GM12892 (cell line): ENCODE results near the gene ASTN2.

Experiments
- DNase-seq: peaks from one replicate; pipeline ENCODE4 v3.0.0; 2011; ENCODE audit not compliant: insufficient read length
- FAIRE-seq: peaks from 2 replicates; lab custom pipeline; 2011; peaks lifted over from hg19 to GRCh38; lab: Jason Lieb, UNC
- POLR2A ChIP-seq: IDR thresholded peaks from 2 replicates; pipeline ENCODE4 v1.6.1; 2011; ENCODE audit warnings: low read depth, low read length, control low read depth
- POLR2AphosphoS5 ChIP-seq: IDR thresholded peaks from 2 replicates; pipeline ENCODE4 v1.6.1; 2011; ENCODE audit warnings: low read depth, low read length, control low read depth
- TAF1 ChIP-seq: IDR thresholded peaks from 2 replicates; pipeline ENCODE4 v1.6.1; 2011; ENCODE audit warnings: low read depth, mild to moderate bottlenecking, control low read depth, low read length, borderline replicate concordance

ASTN2 gene

DNA sequence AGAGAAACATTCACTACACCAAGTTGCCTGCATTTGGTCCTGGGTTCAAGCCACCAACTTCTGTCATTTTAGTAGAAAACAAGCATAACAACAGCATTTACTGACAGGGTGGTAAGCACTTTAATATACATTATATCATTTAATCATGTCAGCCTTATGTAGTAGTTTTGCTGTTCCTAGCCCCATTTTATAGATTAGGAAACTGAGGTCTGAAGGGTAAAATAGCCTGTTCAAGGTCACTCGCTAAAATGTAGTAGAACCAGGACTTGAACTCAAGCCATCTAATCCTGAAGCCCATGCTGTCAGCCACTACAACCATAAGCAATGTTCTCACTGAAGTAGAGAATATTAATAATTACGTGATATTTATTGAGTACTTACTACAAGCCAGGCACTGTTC is 787.4 kb downstream of the ASTN2 start:
- DNase-seq (no peak), FAIRE-seq (no peak)
- no peak for TF ChIP-seq POLR2A
- TF ChIP-seq TAF1: no peak
- no peak for TF ChIP-seq POLR2AphosphoS5

DNA sequence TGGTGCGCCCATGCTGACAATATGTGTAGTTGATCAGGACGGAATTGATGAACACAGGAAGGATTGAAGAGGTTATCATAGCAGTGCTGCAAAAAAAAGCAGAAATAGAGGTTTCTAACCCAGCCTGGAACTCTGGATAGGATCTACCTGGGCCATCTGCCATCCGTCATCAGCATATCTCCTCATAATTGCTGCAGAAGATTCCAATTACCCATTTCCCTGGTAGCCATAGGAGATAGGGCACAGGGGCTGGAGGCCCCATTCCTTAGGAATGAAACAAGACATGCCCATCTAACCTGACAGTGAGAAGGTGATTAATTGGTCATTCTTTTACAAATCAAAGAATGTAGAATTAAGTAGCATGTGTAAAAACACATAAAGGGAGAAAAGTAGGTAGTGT is 788.1 kb downstream of the ASTN2 start:
- TF ChIP-seq TAF1 (no peak), POLR2AphosphoS5 (no peak), POLR2A (no peak)
- FAIRE-seq (no peak), DNase-seq (no peak)

DNA sequence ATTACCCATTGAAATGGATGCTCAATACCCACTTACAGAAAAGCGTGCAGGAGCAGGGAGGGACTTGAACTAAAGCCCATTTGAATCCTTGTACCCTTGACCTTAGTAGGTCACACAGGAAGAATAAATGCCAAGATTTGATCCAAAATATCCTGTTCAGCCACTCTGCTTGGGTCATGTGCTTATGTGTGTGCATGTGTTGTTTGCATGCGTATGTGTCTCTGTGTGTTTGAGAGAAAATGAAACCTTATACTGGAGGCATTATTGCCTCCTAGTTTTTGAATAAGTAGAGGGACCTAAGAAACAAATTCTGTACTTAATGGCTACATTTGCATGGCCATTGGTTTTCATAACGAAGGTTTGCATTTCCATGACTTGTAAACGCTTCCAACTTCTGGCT is 791.1 kb downstream of the ASTN2 start:
- no peak for DNase-seq
- TF ChIP-seq TAF1: no peak
- TF ChIP-seq POLR2AphosphoS5: no peak
- no peak for TF ChIP-seq POLR2A
- no peak for FAIRE-seq

GRCh38 chr9:116617389-116617788 is 797.5 kb downstream of the ASTN2 start:
- TF ChIP-seq TAF1: no peak
- no peak for TF ChIP-seq POLR2A
- TF ChIP-seq POLR2AphosphoS5: no peak
- FAIRE-seq: no peak
- no peak for DNase-seq

- FAIRE-seq: no peak
- DNase-seq: no peak
- no peak for TF ChIP-seq POLR2AphosphoS5
- no peak for TF ChIP-seq POLR2A
- TF ChIP-seq TAF1: no peak
These were observed 798.4 kb downstream of the ASTN2 start for GRCh38 chr9:116616304-116616914.

GRCh38 chr9:116608064-116608463 is 806.8 kb downstream of the ASTN2 start:
- TF ChIP-seq POLR2AphosphoS5 (no peak), POLR2A (no peak), TAF1 (no peak)
- FAIRE-seq (no peak), DNase-seq (no peak)

- FAIRE-seq: no peak
- DNase-seq: no peak
- TF ChIP-seq POLR2AphosphoS5: no peak
- TF ChIP-seq POLR2A: no peak
- TF ChIP-seq TAF1: no peak
These were observed 808.9 kb downstream of the ASTN2 start for GRCh38 chr9:116605904-116606341.

DNA sequence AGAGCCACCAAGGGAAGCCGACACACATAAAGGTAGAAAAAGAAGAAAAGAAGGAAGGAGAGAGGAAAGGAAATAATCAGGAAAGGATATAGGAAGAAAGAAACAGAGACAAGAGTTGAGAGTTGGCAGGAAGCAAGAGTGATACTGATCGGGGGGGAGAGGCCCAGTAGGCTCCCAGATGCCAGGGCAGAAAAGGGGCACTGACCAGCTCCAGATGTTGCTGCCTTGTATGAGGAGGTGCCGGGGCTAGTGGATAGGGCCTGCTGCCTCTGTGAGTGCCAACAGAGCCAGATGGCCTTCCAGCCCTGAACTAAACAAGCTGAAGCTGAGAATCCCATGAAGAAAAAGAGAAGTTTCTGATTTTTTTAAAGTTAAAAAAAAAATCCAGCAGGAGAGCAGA is 809.8 kb downstream of the ASTN2 start:
- TF ChIP-seq POLR2AphosphoS5 (no peak), TAF1 (no peak)
- FAIRE-seq (no peak), DNase-seq (no peak)

GRCh38 chr9:116604251-116604650 is 810.6 kb downstream of the ASTN2 start:
- DNase-seq: no peak
- no peak for FAIRE-seq
- TF ChIP-seq TAF1 (no peak), POLR2A (no peak), POLR2AphosphoS5 (no peak)

- TF ChIP-seq POLR2AphosphoS5: no peak
- no peak for FAIRE-seq
- DNase-seq: no peak
These were observed 815.4 kb downstream of the ASTN2 start for GRCh38 chr9:116599342-116599884.

- TF ChIP-seq POLR2A: no peak
- no peak for TF ChIP-seq POLR2AphosphoS5
- no peak for TF ChIP-seq TAF1
- no peak for FAIRE-seq
- no peak for DNase-seq
These were observed 818.2 kb downstream of the ASTN2 start for GRCh38 chr9:116596646-116597045.

DNA sequence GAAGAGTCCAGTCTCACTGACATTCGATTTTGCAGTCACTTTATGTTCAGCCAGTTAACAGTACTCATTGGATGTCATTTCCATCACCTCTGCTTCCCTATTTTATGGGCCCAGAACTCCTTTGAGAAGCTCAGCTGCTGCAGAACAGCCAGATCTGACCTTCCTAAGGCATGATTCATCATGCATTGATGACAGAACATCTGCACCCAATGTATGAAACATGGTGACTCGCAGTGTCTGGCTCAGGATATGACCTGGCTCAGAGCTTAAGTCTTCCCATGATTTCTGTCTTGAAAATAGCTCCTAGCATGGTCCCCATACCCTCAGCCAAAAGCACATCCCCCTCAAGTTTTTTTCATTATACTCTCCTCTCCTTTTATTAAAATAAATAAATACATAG is 820.3 kb downstream of the ASTN2 start:
- no peak for TF ChIP-seq POLR2A
- TF ChIP-seq POLR2AphosphoS5: no peak
- TF ChIP-seq TAF1: no peak
- FAIRE-seq: no peak
- no peak for DNase-seq

- DNase-seq: no peak
- no peak for FAIRE-seq
These were observed 821.9 kb downstream of the ASTN2 start for GRCh38 chr9:116592970-116593369.

More at GRCh38 chr9:116592970-116593369, 821.9 kb downstream of the ASTN2 start:
- TF ChIP-seq POLR2AphosphoS5 (no peak), POLR2A (no peak), TAF1 (no peak)
